GM19452 (cell line): ENCODE data around the gene C7orf25.
"Not testable (repeated sequence)": the region's sequence is repeated elsewhere in the genome, so short reads cannot be mapped to it uniquely, and the experiment has no call there.

Experiments
- ATAC-seq: cut with Tn5 transposase; IDR thresholded peaks from one replicate; pipeline ENCODE4 v1.9.1; 2021; ENCODE audit not compliant: unreplicated experiment

Gene C7orf25

DNA sequence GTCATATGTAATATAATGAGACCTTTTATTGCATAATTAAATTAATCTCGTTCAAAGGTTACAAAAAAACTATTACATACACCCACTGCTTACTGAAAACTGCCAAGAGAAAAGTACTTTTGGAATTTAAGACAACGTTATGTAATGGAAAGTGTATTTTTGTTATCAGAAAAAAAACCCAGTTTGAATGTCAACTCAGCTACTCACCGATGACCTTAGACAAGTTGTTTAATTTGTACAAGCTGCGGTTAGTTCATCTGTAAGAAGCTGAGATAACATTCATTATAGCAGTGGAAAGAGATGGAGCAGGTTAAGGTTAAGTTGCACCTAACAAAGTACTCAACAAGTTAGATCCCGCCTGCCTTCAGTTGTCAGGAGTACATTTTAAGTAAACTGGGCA, 19.0 kb upstream of the C7orf25 start:
- no peak for ATAC-seq

DNA sequence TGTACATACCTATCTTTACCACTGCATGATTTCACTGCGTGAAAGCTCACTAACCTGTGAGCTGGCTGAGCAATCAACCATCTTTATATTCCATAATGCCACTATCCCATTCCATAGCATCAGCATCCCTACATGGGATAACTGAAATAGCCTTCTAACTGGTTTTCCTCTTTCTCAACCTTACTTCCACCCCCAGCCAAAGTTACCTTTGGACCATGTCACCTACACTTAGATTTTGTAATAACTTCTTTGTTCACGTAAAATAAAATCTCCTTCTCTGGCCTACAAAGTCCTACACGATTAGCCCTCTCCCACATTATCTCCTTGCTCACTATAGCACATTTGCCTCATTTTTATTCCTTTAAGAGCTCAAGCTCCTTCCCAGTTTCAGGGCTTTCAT, 17.6 kb upstream of the C7orf25 start:
- no peak for ATAC-seq

DNA sequence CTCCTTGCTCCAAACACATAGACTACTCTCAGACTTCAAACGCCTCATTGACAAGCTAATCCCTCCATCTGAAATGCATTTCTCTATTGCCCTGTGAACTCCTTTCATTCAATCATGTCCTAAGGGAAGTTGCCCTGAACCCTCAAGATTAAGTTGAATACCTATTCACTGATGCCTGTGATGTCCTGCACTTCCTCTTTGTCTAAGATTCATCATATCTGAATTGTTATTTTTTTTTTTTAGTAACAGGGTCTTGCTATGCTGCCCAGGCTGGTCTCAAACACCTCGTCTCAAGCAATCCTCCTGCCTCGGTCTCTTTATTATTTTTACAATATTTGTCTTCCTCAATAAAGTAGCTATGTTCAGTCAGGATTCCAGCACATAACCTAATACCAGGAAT, 16.9 kb upstream of the C7orf25 start:
- ATAC-seq, result no peak

DNA sequence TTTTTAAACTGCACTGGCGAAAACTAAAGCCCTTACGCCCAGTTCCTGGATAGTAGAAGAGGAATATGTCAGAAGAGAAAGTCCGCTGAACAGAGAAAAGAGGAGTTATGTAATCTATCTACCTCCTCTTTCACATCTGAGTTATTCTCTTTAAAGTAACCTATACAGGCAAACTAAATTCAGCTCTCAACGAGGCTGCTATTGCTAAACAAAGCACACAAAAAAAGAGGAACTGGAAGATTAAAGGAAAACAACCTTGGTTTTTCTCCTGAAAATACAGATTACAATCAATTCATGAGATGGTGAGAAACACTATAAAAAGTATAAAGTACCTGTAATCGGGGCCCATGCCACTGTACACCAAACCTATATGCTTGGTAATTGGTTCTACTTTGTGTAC, 14.3 kb upstream of the C7orf25 start:
- ATAC-seq, result no peak

DNA sequence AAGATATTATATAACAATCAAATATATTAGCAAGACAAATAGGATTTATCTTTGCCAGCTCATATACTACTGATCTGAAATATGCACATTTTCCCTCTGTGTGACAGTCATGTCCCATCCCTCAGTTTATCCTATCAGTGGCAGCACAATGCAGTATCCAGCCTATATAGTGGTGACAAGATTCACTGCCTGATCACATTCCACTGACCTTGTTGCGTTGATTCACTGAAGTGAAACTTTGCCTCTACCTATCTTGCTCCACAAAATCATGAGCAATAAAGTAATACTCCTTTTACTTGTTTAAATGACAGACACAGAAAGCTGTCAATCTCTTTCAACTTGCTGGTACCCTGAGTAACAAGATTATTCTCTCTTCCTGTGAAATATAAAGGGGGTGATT, 13.8 kb upstream of the C7orf25 start:
- no peak for ATAC-seq

DNA sequence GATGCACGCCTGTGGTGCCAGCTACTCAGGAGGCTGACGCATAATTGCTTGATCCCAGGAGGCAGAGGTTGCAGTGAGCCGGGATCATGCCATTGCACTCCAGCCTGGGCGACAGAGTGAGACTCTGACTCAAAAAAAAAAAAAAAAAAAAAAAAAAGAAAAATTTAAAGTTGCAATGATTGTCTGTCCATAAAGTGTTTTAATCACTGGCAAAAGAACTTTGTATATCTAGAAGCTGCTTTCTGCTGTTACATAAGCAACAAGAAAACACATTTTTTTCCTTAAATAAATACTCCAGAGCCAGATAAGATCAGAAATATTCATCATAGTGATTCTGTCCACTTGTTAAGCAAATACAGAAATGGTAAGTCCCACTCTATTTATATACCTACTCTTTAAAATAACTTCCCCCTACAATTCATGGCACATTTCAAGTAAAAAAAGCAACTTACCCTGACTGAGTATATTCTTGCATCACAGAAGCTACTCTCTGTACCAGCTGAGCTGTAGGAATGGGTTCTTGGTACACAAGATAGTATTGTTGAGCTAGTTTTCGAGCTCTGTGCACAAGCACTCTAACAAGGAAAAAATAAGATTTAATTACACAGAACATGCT, 12.5 kb upstream of the C7orf25 start:
- no peak for ATAC-seq

DNA sequence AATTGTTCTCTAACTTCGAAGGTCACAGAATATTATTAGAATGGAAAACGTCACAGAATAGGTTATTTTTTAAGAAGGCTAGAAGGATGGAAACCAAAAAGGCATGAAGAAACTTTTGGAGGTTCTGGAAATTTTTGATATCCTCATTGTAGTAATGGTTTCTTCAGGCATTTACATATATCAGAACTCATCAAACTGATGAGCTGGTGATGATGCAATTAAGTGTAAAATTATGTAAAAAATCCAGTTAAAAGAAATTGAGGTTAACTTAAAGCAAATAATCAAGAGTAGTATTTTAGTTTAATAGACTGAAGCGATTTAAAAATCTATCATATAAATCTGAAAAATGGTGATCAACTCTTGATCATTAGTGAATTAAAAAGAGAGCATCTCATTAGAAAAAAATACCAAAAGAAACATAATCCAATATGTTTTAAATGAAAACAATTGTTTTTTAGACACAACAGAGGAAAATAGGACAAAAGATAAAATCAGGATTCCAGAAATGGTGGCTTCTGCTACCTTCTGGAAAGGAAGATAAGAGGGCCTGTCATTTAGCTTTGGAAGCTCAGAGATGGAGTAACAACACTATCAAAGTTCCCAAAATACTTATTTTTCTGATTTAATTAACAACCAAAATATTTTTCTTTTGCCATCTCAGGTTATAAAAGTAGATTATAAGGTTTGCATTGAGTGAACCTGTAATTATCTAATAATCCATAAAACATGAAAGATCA, 10.3 kb upstream of the C7orf25 start:
- no peak for ATAC-seq

DNA sequence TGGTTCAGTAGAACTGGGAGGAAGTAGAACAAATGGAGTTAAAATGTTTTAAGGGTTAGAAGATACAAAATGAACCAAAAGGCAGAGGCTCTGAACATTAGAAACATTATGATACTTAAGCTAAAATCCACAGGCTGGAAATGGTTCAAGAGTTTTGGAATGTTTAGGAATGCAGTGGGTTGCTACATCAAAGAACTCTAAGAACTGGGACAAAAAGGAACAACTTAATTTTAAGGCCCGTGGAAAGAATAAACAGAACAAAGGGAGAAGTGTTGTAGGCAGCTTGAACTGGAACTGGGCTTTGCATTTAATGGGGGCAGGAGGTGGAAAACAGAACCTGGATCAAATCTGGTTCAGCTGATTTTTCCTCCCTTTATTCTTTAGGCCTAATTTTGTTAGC, 3.5 kb upstream of the C7orf25 start:
- ATAC-seq, result no peak

DNA sequence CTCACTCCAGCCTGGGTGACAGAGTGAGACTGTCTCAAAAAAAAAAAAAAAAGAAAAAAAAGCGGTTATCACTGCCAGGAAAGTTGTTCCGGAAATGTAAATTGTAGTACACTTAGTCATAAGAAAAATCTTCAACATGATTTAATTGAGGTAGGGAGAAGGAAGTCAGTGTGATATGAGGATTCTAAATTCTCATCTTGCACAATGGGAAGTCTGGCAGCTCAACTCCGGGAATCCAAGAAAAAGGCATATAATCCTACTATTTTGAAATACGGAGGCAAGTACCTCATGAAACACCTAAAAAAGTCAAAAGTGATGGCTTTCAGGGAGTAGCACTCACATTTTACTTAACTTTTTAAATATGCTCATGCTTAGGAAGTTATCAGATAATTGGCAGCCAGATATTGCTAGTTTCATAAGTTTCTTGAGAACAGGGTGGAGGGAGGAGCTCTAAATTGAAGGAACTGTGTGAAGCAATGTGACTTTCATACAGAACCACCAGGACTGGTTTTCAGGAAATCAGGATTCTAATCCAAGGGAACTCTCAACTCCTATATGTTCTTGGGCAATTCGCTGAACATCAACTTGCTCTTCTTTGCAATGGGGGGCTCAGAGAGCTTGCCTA, 2.7 kb upstream of the C7orf25 start:
- no peak for ATAC-seq

DNA sequence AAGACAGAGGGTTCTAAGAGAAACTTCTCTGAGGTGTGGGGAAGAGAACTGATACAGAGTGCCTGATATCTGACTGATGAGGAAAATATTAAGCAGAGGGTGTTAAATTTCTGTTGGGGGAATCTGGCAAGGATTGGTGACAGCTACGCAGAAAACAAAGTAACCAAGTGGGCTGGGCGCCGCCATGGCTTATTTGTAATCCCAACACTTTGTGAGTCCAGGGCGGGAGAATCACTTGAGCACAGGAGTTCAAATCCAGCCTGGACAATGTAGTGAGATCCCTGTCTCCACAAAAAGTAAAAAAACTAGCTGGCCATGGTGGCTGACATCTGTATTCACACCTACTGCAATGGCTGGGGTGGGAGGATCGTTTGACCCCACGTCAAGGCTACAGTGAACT, 2.1 kb upstream of the C7orf25 start:
- no peak for ATAC-seq

DNA sequence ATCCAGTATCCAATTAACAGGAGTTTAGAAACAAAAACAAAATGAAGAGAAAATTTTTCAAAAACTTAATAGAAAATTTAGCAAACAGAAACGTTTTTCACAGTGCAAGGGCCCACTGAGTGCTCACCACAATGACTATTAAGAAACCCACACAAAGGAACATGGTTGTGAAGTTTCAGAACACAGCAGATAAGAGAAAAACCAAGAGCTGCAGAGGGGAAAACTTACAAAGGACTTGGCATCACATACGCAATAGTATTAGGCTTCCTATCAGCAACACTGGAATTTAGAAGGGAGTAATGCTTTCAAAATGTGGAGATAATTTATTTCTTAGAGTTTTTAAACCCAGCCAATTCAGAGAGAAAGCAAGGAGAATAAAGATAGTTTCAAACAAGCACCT, 1.7 kb upstream of the C7orf25 start:
- no peak for ATAC-seq

DNA sequence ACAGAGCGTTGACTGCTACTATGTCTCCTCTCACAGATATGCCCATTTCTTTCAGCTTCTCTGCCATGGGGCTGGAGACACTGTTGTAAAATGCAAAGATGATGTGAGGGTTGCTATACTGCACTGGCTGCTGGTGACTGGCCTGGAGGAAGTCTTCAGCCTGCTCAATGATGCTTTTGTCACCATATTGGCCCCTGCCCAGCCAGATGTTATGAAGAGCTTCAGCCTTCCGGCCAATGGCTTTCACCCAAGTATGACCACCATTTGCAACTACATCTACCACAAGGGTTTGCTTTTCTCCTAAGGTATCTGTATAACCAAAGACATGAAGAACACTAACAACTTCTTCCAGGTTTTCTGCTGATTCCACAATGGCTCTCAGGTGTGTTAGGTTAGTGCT, 1.6 kb downstream of the C7orf25 start:
- no peak for ATAC-seq

DNA sequence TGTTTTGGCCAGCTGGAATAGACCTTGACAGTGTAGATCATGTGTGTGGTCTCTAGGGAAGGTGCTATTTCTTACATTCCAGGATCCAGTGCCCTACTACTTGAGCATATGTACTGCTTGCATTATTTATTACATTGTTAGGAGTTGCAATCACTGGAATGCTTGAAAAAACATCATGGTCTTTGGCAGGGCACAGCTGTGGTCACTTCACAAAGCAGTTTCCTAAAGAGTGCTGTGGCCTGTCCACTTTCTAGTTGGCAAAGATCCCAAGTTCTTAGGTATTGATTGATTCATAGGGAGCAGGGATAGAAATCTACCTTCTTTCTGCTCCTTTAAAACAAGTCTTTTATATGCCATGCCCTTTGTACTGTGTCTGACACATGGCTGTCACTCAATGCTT, 4.6 kb downstream of the C7orf25 start:
- no peak for ATAC-seq

DNA sequence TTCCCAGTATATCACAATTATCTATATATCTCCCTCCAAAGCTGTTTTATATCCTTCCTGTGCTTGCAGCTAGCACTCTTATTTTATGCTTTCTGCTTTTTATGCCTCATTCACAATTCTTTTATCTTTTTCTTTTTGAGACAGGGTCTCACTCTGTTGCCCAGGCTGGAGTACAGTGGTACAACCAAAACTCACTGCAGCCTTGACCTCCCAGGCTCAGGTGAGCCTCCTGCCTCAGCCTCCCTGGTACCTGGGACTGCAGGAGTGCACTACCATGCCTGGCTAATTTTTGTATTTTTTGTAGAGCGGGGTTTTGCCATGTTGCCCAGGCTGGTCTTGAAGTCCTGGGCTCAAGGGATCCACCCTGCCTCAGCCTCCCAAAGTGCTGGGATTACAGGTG, 5.7 kb downstream of the C7orf25 start:
- ATAC-seq, result no peak

DNA sequence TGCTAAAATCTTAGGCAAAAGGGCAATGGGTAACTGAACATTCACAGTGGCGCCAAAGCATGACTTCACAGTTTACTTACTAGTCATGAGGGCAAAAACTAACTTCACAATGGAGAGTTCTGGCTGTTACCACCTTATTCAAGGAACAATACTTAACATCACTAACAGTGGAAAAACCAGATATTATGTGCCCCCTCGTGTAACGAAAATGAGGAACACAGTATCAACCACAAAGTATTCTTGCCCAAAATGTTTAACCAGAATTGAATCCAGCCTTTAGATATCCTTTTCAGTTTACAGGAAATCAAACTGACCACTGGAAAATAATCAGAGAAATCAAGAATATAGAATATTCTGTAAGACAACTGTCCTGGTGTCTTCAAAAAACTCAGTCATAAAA, 9.5 kb downstream of the C7orf25 start:
- ATAC-seq, result no peak

DNA sequence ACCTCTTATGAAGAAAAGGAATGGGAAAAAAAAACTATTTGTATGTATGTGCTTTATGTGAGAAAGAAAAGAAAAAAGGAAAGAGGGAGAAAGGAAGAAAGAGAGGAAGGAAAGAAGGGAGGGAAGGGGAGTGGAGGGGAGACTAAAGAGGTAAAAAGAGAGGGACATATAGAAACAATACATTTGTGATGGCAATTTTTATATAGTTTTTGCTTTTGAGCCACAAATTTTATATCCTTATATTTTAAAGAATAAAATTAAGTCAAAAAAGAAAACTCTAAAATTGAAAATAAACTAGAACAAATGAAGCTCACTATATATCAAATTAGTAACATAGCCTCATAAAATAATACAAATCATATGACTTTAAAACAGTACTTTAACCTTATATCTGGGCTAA, 11.0 kb downstream of the C7orf25 start:
- ATAC-seq, result no peak

DNA sequence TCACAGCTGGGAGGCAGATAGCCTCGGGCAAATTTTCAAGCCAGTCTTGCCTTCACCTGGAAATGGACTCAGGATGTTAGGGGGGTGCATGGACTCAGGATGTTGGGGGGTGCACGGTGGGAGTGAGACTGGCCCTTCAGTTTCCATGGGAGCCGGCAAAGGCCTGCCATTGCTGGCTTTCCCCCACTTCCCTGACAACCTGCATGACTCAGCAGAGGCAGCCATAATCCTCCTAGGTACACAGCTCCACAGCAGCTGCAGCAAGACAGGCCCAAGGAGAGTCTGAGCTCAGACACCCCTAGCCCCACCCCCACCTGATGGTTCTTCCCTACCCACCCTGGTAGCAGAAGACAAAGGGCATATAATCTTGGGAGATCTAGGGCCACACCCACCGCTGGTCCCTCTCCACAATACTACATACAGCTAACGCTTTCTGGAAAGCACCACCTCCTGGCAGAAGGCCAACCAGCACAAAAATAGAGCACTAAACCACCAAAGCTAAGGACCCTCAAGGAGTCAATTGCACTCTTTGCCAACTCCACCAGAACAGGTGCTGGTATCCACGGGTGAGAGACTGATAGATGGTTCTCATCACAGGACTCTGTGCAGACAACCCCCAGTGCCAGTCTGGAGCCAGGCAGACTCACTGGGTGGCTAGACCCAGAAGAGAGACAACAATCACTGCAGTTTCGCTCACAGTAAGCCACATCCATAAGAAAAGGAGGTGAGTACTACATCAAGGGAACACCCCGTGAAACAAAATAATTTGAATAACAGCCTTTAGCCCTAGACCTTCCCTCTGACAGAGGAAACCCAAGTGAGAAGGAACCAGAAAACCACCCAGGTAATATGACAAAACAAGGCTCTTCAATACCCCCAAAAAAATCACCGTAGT, 18.3 kb downstream of the C7orf25 start:
- no peak for ATAC-seq

DNA sequence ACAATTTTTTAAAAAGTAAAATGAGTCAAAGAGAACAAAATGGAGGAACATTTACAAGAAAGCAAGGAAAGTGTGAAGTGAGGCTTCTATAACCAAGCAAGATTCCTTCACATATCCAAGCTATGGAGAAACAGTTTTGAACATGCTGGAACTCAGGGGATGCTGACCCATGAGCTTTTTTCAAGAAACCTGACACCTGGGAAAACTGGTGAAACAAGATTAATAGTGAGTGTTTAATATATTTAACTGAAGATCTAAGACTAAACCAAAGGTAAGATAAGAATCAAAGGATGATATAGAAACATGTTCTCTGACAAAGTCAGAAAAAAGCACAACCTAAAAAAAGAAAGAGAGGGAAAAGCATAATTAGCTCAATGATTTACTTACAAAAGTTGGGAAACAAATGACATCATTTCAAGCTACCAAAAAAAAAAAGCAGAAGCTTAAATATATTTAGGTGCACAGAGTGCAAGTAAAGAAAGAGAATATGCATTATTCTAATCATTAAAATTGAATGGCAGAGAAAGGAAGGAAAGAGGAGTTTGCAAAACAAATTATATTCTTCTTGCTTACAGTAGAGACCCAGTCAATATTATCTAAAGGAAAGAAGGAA, 24.9 kb downstream of the C7orf25 start:
- ATAC-seq, result no peak

DNA sequence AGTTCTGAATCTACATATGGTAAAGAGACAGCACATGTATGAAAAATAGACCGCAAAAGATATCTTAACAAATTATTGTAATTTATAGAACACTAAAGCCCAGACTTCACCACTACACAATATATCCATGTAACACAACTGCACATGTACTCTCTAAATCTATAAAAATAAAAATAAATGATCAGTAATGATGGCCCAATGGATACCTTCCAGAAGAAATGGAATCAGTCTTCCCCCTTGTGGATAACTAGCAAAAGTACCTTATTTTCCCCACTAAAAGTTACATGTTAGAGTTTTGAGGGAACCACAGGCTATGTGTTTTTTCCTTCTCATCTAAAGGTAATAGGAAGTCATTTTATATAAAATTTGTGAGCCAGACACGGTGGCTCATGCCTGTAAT, 25.7 kb downstream of the C7orf25 start:
- ATAC-seq, result no peak

DNA sequence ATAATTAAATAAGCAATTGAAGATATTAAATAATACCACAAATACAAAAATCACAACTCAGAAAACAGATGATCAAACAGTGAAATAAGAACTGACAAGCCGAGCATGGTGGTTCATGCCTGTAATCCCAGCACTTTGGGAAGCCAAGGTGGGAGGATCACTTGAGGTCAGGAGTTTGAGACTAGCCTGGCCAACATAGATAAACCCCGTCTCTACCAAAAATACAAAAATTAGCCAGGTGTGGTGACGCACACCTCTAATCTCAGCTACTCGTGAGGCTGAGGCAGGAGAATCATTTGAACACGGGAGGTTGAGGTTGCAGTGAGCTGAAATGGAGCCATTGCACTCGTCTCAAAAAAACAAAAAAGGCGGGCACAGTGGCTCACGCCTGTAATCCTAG, 26.7 kb downstream of the C7orf25 start:
- not testable (repeated sequence) for ATAC-seq

DNA sequence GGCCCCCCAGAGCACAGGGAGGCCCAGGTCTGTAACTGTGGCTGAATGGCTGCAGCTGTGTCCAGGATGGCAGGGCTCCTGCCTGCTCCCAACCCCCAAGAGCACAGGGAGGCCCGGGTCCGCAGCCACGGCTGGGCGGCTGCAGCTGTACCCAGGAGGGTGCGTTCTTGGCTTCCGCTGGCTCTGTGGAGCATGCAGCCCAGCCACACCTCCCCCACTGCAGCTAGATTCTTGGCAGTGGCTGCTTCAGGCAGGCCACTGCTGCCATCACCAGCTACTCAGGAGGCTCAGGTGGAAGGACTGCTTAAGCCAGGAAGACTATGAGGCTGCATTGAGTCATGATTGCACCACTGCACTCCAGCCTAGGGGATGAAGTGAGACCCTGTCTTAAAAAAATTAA, 27.9 kb downstream of the C7orf25 start:
- ATAC-seq, result no peak
